ENCODE results near the gene PMM2.

PMM2 gene

DNA sequence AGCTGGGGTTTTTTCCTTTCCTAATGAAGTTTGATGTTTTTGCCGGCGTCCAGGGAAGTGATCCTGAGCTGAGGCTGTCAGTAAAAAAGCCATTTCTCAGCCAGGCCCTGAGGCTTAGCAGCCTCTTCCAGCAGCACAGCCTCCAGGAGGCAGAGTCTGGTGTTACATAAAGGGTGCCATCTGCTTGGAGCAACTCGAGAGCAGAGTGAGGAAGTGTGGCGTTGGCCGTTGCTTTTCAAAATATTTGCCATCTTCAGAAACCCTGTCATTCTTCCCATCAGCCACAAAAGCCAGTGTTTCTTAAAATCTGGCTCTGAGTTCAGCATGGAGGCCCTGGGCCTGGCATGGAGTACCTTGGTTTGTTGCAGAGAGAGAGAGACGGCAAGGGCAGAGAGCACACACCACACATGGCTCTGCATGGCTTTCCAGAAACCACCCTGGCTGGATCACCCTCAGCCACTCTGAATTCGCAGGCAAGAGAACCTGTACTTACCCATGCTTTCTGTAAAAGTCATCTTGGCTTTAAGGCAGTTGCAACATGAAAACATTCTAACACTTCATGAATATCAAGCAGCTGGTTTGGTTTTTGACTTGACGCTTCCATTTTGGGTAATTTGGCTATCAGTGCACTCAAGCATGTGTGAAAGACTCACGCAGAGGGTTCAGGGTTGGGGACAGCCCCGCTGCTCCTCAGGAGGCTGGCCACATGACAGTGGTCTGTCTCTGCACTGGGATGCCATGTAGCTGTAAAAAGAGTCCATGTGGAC lies 21.0 kb downstream of the PMM2 start:
- DNase-seq (ENCODE audit: insufficient read length, low spot score) (no peak), FAIRE-seq (no peak)
- TF ChIP-seq, protein P1, sequence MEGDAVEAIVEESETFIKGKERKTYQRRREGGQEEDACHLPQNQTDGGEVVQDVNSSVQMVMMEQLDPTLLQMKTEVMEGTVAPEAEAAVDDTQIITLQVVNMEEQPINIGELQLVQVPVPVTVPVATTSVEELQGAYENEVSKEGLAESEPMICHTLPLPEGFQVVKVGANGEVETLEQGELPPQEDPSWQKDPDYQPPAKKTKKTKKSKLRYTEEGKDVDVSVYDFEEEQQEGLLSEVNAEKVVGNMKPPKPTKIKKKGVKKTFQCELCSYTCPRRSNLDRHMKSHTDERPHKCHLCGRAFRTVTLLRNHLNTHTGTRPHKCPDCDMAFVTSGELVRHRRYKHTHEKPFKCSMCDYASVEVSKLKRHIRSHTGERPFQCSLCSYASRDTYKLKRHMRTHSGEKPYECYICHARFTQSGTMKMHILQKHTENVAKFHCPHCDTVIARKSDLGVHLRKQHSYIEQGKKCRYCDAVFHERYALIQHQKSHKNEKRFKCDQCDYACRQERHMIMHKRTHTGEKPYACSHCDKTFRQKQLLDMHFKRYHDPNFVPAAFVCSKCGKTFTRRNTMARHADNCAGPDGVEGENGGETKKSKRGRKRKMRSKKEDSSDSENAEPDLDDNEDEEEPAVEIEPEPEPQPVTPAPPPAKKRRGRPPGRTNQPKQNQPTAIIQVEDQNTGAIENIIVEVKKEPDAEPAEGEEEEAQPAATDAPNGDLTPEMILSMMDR (IDR thresholded peaks at IDR 0.05; ENCODE audit: insufficient read depth, missing control alignments) = no peak

DNA sequence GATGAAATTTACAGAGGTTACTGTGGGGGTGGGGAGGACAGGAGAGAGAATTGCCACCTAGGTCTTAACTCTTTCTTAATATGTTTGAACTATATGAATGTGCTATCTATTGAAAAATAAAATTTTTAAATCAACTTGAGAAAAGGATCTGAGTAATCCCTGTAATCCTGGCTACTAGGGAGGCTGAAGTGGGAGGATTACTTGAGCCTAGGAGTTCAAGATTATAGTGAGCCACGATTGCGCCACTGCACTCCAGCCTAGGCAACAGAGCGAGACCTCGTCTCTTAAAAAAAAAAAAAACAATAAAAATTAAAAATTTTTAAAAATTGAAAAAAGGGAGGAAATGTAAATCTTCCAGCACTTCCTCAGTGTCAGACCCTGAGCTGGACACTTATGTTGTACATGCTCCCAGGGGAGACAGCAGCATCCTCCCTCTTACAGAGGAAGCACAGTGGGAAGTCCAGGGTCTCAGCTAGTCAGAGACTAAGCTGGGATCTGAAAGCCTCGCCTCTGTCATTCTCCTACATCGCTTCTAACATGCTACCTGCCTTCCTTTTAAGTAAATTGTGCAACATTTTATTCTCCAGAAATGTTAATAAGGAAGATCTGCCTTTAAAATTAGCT lies 21.9 kb downstream of the PMM2 start:
- FAIRE-seq = no peak
- DNase-seq (ENCODE audit: insufficient read length, low spot score) = no peak
- TF ChIP-seq, protein P1 (IDR thresholded peaks at IDR 0.05; ENCODE audit: insufficient read depth, missing control alignments) = no peak

DNA sequence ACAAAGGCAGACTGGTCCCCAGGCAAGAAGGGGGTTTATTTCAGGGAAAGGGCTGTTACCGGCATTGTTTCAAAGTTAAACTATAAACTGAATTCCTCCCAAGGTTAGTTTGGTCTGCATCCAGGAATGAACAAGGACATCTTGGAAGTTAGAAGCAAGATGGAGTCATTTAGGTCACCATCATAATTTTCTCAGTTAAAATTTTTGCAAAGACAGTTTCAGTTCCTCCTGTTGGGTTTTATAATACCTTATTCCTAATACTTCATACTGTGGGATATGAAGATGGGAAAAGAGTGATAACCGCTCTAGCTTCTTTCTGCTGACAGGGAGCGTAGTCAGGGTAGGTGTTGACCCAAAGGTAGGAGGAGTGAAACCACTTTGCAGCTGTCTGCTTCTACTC lies 24.8 kb downstream of the PMM2 start:
- FAIRE-seq (no peak), DNase-seq (ENCODE audit: insufficient read length, low spot score) (no peak)
- TF ChIP-seq, protein P1 (IDR thresholded peaks at IDR 0.05; ENCODE audit: insufficient read depth, missing control alignments) = no peak

DNA sequence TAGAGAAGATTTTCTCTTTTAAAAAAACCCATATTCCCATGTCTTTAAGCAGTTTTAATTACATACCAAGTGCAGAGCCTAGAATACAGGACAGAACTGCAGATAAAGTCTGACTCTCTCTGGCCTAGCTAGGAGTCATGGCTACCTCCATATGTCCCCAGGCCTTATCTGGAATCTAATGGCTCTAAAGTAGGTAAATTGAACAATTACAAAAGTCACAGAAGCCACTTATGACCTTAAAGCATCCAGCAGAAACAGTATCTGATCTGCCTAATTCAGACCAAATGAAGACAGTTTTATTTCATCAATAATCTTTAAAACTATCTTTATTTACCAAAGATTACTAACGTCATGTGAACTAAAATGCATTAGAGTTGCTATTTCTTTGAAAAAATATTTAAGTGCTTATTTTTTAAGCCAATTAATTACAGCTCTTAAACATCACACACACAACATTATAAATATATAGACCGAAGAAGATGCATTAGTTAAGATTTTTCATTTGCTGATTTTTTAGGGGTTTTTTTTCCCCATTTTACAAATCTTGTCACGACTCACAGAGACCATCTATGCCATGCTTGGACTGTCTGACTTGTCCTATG lies 28.7 kb downstream of the PMM2 start:
- FAIRE-seq (no peak), DNase-seq (ENCODE audit: insufficient read length, low spot score) (no peak)
- TF ChIP-seq, protein P1 (IDR thresholded peaks at IDR 0.05; ENCODE audit: insufficient read depth, missing control alignments) = no peak

DNA sequence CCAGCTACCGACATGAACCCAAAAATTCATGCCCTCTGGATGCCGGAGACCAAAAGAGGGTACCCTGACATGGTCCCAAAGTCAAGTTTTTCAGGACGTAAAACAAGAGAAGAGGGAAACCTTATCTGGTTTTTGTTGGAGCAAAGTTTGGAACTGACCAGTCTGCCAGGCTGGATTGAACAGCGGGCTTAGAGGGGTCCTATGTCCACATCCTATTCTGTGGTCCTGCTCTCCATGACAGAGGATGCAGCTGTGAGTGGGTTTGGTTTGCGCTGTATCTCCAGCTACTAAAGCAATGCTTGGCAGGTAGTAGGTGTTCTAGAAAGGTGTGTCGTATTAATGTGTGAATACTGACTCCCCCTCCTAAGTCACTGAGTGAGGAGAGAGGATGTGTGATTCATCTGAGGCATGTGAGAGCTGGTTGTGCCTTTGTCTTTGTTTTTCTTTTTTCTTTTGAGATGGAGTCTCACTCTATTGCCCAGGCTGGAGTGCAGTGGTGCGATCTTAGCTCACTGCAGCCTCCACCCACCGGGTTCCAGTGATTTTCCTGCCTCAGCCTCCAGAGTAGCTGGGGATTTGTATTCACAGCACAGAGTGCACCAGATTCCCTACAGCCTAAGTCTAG lies 31.0 kb downstream of the PMM2 start:
- TF ChIP-seq, protein P1 (IDR thresholded peaks at IDR 0.05; ENCODE audit: insufficient read depth, missing control alignments) = no peak
- FAIRE-seq (no peak), DNase-seq (ENCODE audit: insufficient read length, low spot score) (no peak)

DNA sequence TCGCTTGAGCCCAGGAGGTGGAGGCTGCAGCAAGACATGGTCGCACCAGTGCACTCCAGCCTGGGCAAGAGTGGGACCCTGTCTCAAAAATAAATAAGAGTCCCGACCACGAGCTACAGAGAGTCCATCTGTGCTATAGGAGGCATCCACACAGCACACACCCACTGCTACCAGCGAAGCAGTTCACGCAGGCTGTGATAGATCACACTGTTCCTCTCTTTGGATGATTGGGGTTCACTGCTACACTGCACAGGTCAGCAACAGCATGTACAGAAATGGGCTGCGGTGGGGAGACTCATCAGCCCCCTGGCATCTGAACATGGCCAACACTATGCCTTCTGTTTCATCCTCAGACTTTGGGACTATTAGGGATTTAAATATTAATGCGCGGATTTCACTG lies 33.8 kb downstream of the PMM2 start:
- FAIRE-seq = no peak

More for the DNA sequence above, 33.8 kb downstream of the PMM2 start:
- DNase-seq (ENCODE audit: insufficient read length, low spot score) = no peak
- TF ChIP-seq, protein P1 (IDR thresholded peaks at IDR 0.05; ENCODE audit: insufficient read depth, missing control alignments) = no peak

All from D721Med (cell line).